ENCODE measurements around the gene UQCC2.

Gene UQCC2

GRCh38 chr6:33748841-33749240, 37.3 kb upstream of the UQCC2 start:
- Mint-ChIP-seq H3K36me3 (no peaks in the 10 kb centered on the region), H3K27me3 (peaks cover 10% of the 10 kb centered on the region), H3K4me3 (no peak overlapping the region), H3K9me3 (no peaks in the 10 kb centered on the region), H3K4me1 (peaks cover 4% of the 10 kb centered on the region), H3K27ac (no peak overlapping the region)
- DNase-seq (ENCODE audit: low spot score in 2 of 2) = no peak
- ATAC-seq (ENCODE audit: low read depth) = no peak

DNA sequence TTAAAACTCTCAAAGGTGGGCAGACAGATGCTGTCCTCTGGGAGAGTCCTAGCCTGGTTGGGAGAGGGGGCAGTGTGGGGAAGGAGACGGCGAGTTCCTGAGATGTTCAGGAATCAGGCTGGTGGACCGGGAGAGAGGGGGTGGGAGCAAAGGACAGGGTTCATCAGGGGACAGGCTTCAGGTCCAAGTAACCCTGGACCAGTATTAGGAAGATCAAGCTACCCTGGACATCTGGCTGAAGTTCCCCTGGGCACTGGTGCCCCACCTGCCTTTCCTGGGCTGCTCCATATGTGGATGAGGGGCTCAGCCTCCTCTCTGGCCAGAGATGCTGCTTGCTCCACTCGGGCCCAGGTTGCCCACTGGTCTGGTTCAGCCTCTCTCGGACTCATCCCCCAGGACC, 36.3 kb upstream of the UQCC2 start:
- H3K4me3 Mint-ChIP-seq = no peak overlapping the region
- peaks cover 12% of the 10 kb centered on the region for H3K27me3 Mint-ChIP-seq
- H3K4me1 Mint-ChIP-seq = peaks cover 4% of the 10 kb centered on the region
- ATAC-seq (ENCODE audit: low read depth) (no peak), DNase-seq (ENCODE audit: low spot score in 2 of 2) (no peak)
- H3K9me3 Mint-ChIP-seq = no peaks in the 10 kb centered on the region
- no peaks in the 10 kb centered on the region for H3K36me3 Mint-ChIP-seq
- H3K27ac Mint-ChIP-seq = no peak overlapping the region

DNA sequence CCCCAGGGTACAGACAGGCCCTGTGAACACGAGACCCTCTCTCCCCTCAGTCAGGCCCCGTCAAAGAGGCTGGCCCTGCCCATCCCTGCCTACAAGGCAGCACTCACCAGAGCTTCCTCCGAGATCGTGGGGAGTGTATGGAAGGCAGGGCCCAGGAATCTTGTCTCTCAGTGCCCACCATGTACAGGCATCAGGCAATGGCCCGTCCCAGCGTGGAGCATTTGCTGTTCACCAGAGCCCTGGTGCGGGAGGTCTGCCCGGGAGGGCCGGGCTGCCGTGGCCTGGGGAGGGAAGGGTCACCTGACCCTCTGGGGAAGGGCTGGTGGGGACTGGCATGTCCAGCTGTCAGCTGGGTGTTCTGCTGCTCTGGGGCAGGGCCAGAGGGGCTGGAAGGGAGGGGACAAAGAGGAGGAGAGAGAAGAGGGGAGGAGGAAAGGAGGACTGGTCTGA, 35.2 kb upstream of the UQCC2 start, which contains the start of gene IP6K3:
Gene IP6K3, minus strand, starts transcription at position 255 of the 450 bp plus-strand sequence. CDS start 11,429 bp downstream, outside the sequence.
- Mint-ChIP-seq H3K27ac (no peak within 1 kb of the TSS), H3K4me3 (no peak within 1 kb of the TSS), H3K4me1 (peaks cover 4% of the 10 kb centered on the region), H3K36me3 (no peaks in the 10 kb centered on the region), H3K9me3 (no peaks in the 10 kb centered on the region), H3K27me3 (peaks cover 15% of the 10 kb centered on the region)
- ATAC-seq (ENCODE audit: low read depth) (no peak), DNase-seq (ENCODE audit: low spot score in 2 of 2) (no peak)

- Mint-ChIP-seq H3K4me3 (no peak overlapping the region), H3K4me1 (peaks cover 4% of the 10 kb centered on the region), H3K36me3 (no peaks in the 10 kb centered on the region), H3K27me3 (peaks cover 15% of the 10 kb centered on the region), H3K27ac (no peak overlapping the region), H3K9me3 (no peaks in the 10 kb centered on the region)
- no peak for DNase-seq (ENCODE audit: low spot score in 2 of 2)
- no peak for ATAC-seq (ENCODE audit: low read depth)
Measured at GRCh38 chr6:33746036-33746600, 34.6 kb upstream of the UQCC2 start.

DNA sequence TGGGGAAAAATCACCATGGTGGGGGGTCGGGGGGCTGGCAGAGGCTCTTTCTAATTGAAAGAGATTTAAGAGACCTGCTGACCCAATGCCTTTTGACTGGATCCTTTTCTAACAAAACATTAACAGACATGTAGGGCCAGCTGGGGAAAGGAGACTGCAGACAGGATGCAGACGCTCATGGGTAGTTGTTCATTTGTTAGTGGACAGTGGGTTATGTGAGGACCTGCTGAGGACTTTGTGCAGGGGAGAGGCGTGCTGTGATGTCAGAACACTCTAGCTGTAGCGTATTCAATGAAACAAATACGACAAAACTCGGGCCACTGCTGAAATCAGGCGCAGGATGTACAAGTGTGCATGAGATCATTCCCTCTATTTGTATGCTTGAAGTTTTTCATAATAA, 34.0 kb upstream of the UQCC2 start:
- Mint-ChIP-seq H3K9me3 (no peaks in the 10 kb centered on the region), H3K36me3 (no peaks in the 10 kb centered on the region), H3K27me3 (peaks cover 14% of the 10 kb centered on the region), H3K27ac (no peak overlapping the region), H3K4me1 (peaks cover 4% of the 10 kb centered on the region), H3K4me3 (no peak overlapping the region)
- DNase-seq (ENCODE audit: low spot score in 2 of 2) (no peak), ATAC-seq (ENCODE audit: low read depth) (no peak)

GRCh38 chr6:33744895-33745546, 33.5 kb upstream of the UQCC2 start:
- Mint-ChIP-seq H3K36me3 (no peaks in the 10 kb centered on the region), H3K4me3 (no peak overlapping the region), H3K4me1 (peaks cover 4% of the 10 kb centered on the region), H3K27me3 (peaks cover 14% of the 10 kb centered on the region), H3K27ac (no peak overlapping the region), H3K9me3 (no peaks in the 10 kb centered on the region)
- no peak for ATAC-seq (ENCODE audit: low read depth)
- no peak for DNase-seq (ENCODE audit: low spot score in 2 of 2)

GRCh38 chr6:33744001-33744848, 32.7 kb upstream of the UQCC2 start:
- peak; percentile 66 to 75 for DNase-seq (ENCODE audit: low spot score in 2 of 2)
- Mint-ChIP-seq H3K4me1 (peaks cover 4% of the 10 kb centered on the region), H3K9me3 (no peaks in the 10 kb centered on the region), H3K27ac (no peak overlapping the region), H3K27me3 (peaks cover 14% of the 10 kb centered on the region), H3K36me3 (no peaks in the 10 kb centered on the region), H3K4me3 (no peak overlapping the region)
- peak; percentile 91 for ATAC-seq (ENCODE audit: low read depth)

GRCh38 chr6:33742837-33743236, 31.3 kb upstream of the UQCC2 start:
- no peak for DNase-seq (ENCODE audit: low spot score in 2 of 2)
- H3K4me1 Mint-ChIP-seq = peaks cover 4% of the 10 kb centered on the region
- H3K27ac Mint-ChIP-seq = no peak overlapping the region
- H3K9me3 Mint-ChIP-seq = no peaks in the 10 kb centered on the region
- no peak overlapping the region for H3K4me3 Mint-ChIP-seq
- no peaks in the 10 kb centered on the region for H3K36me3 Mint-ChIP-seq
- no peak for ATAC-seq (ENCODE audit: low read depth)
- H3K27me3 Mint-ChIP-seq = peaks cover 14% of the 10 kb centered on the region

- H3K27me3 Mint-ChIP-seq = peaks cover 7% of the 10 kb centered on the region
- no peaks in the 10 kb centered on the region for H3K36me3 Mint-ChIP-seq
- no peak overlapping the region for H3K27ac Mint-ChIP-seq
- H3K9me3 Mint-ChIP-seq = no peaks in the 10 kb centered on the region
- H3K4me1 Mint-ChIP-seq = peaks cover 4% of the 10 kb centered on the region
- no peak for ATAC-seq (ENCODE audit: low read depth)
- no peak for DNase-seq (ENCODE audit: low spot score in 2 of 2)
- no peak overlapping the region for H3K4me3 Mint-ChIP-seq
Measured at GRCh38 chr6:33742092-33742491, 30.6 kb upstream of the UQCC2 start.

- Mint-ChIP-seq H3K9me3 (no peaks in the 10 kb centered on the region), H3K36me3 (no peaks in the 10 kb centered on the region), H3K4me3 (no peak overlapping the region), H3K4me1 (peaks cover 4% of the 10 kb centered on the region), H3K27me3 (peaks cover 7% of the 10 kb centered on the region), H3K27ac (no peak overlapping the region)
- ATAC-seq (ENCODE audit: low read depth) = no peak
- DNase-seq (ENCODE audit: low spot score in 2 of 2) = no peak
Measured at GRCh38 chr6:33740794-33741193, 29.3 kb upstream of the UQCC2 start.

DNA sequence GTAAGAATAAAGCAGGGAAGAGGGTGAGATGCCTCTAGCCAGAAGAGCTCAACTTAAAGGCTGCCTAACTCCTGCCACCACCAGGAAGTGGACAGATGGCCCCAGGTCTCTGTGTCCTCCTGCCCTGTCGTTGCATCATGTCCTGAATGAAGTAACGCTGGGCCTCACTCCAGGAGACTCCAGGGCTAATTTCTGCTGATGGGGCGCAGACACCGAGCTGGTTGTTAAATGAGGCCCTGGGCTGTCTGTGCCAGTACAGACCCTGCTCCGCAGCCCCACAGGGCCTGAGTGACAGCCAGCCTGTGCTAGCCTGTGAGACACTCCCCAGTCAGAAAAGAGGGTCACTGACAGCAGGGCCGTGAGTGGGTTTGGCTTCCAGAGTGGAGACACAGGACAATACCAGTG, 28.7 kb upstream of the UQCC2 start:
- H3K27me3 Mint-ChIP-seq = peaks cover 7% of the 10 kb centered on the region
- DNase-seq (ENCODE audit: low spot score in 2 of 2) (no peak), ATAC-seq (ENCODE audit: low read depth) (no peak)
- no peak overlapping the region for H3K4me3 Mint-ChIP-seq
- peaks cover 4% of the 10 kb centered on the region for H3K4me1 Mint-ChIP-seq
- H3K27ac Mint-ChIP-seq = no peak overlapping the region
- no peaks in the 10 kb centered on the region for H3K9me3 Mint-ChIP-seq
- no peaks in the 10 kb centered on the region for H3K36me3 Mint-ChIP-seq

- Mint-ChIP-seq H3K27ac (no peak overlapping the region), H3K9me3 (no peaks in the 10 kb centered on the region), H3K4me3 (no peak overlapping the region), H3K27me3 (peaks cover 5% of the 10 kb centered on the region), H3K4me1 (peaks cover 4% of the 10 kb centered on the region), H3K36me3 (no peaks in the 10 kb centered on the region)
- ATAC-seq (ENCODE audit: low read depth) (no peak), DNase-seq (ENCODE audit: low spot score in 2 of 2) (no peak)
Measured at GRCh38 chr6:33739571-33739970, 28.1 kb upstream of the UQCC2 start.

DNA sequence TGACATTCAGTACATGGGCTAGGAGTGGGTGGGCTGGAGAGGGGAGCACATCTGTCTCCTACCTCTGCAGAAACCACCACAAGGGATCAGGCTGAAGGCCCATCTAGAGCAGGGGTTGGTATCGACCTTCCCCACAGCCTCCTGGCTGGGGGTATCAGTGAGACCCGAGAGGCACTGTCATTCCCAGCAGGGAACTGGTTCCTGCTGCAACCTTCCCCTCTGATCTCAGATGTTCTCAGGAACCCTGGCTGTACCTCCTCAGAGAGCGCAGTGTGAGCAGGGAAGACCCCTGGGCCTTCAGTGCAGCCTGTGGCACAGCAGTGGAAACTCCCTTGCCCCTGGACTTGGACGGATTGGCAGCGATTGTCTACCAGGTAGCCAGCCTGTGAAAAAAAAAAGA, 27.4 kb upstream of the UQCC2 start:
- Mint-ChIP-seq H3K36me3 (no peaks in the 10 kb centered on the region), H3K4me3 (no peak overlapping the region), H3K27ac (no peak overlapping the region), H3K27me3 (peaks cover 5% of the 10 kb centered on the region), H3K4me1 (no peaks in the 10 kb centered on the region), H3K9me3 (no peaks in the 10 kb centered on the region)
- ATAC-seq (ENCODE audit: low read depth) (no peak), DNase-seq (ENCODE audit: low spot score in 2 of 2) (no peak)

GRCh38 chr6:33738153-33738552, 26.7 kb upstream of the UQCC2 start:
- Mint-ChIP-seq H3K27ac (no peak overlapping the region), H3K9me3 (no peaks in the 10 kb centered on the region), H3K27me3 (peaks cover 5% of the 10 kb centered on the region), H3K4me3 (no peak overlapping the region), H3K4me1 (no peaks in the 10 kb centered on the region), H3K36me3 (no peaks in the 10 kb centered on the region)
- no peak for ATAC-seq (ENCODE audit: low read depth)
- no peak for DNase-seq (ENCODE audit: low spot score in 2 of 2)
